Ovary (tissue), 9 donors: ENCODE results near the gene DAB2. TPM values are rescaled to one million over a fixed set of nuclear protein-coding genes. Genes with fewer than 3 reads are reported as not detected.

ENCODE experiments used
- DNase-seq, 5 donors: peaks; one replicate each; pipeline ENCODE4 v3.0.0-alpha.2; 2019 to 2020
- H3K27ac ChIP-seq, 2 donors: fragments of 200-600 bp; one replicate each; pipeline versions ENCODE4 v1.5.1 to v1.8.0; 2019 to 2022
- H3K27me3 ChIP-seq: fragments of 200-600 bp; one replicate; pipeline ENCODE4 v1.8.0; 2022
- H3K36me3 ChIP-seq: fragments of 200-600 bp; sonication (generic); one replicate; pipeline ENCODE4 v1.5.1; 2019
- H3K4me1 ChIP-seq: one replicate; pipeline ENCODE4 v1.8.1; 2013; ENCODE audit warnings: mild to moderate bottlenecking, moderate library complexity; ENCODE audit not compliant: insufficient read depth
- H3K4me3 ChIP-seq: fragments of 200-600 bp; sonication (generic); one replicate; pipeline ENCODE4 v1.5.1; 2017
- H3K9me3 ChIP-seq, 2 donors: fragments of 200-600 bp in 1 of 2; sonication (generic) in 1 of 2; one replicate each; pipeline versions ENCODE4 v1.5.1 to v1.8.1; 2013 to 2019; ENCODE audit warnings: mild to moderate bottlenecking in 1 of 2, moderate library complexity in 1 of 2
- EP300 ChIP-seq: sonication (generic); formaldehyde crosslinking; IDR thresholded peaks from one replicate; pipeline ENCODE4 v1.6.1; 2017; ENCODE audit warnings: antibody characterized with exemption
- POLR2A ChIP-seq: fragments of 450-650 bp; IDR thresholded peaks from one replicate; pipeline ENCODE4 v1.6.1; 2017; ENCODE audit warnings: antibody characterized with exemption, mild to moderate bottlenecking, moderate library complexity
- WGBS, 3 donors: extraction: QIAGEN DNeasy Blood & Tissue Kit in 1 of 3; methylation state at CpG; one replicate each; pipeline versions ENCODE4 v1.1.5 to v1.1.7; 2013 to 2017; 5-methylcytosine and 5-hydroxymethylcytosine counted together
- intact Hi-C, 4 donors: fragments of 100-400 bp; cut with DNase I; formaldehyde crosslinking; loops; one replicate each; pipeline versions ENCODE4 v1.11.0 to v1.15.1; 2022 to 2023
- polyA plus RNA-seq, 2 donors: library from polyadenylated mRNA; stranded (reverse); fragments of 200-250 nt in 1 of 2; fragments of 350-450 nt in 1 of 2; fragmentation: Illumina TruSeq in 1 of 2; extraction: RNeasy Lipid Tissue Mini Kit (QIAGEN cat#74804) in 1 of 2; gene quantifications; one replicate each; pipeline ENCODE4 v1.2.3, GENCODE V29; 2013 to 2014
- total RNA-seq, 7 donors: library from RNA; depleted of rRNA in 2 of 7; stranded (reverse); fragments of >200 nt in 2 of 7; fragmentation: NEBNext Ultra II Directional in 3 of 7; extraction: Animal tissue kit (Norgen Biotek cat#: 25700) in 3 of 7; gene quantifications; one replicate each; pipeline versions ENCODE4 v1.1.0 to v1.2.4, GENCODE V29; 2016 to 2023
- TF ChIP-seq, protein P1 (sequence below), 3 donors: fragments of 450-650 bp in 2 of 3; fragments of 200-600 bp in 1 of 3; IDR thresholded peaks; one replicate each; pipeline versions ENCODE4 v1.5.1 to v1.8.0; 2016 to 2022; ENCODE audit warnings: antibody characterized with exemption in 3 of 3, mild to moderate bottlenecking in 1 of 3
- donor health status: DM: no; HTN: no; CAD: no; lungs with moderate emphysema.
- donor health status: DM: no; HTN: no; CAD: no.
- donor health status: Bipolar disorder and iron deficiency.
- donor health status: DM: yes; HTN: yes; CAD: no.
- donor health status: DM: no; HTN: no; CAD: no.
- donor health status: DM: yes; HTN: yes; CAD: no.

The DAB2 gene
- total and polyA plus RNA-seq, 9 donors: 25.0 to 118 (median 38.7) TPM

DNA sequence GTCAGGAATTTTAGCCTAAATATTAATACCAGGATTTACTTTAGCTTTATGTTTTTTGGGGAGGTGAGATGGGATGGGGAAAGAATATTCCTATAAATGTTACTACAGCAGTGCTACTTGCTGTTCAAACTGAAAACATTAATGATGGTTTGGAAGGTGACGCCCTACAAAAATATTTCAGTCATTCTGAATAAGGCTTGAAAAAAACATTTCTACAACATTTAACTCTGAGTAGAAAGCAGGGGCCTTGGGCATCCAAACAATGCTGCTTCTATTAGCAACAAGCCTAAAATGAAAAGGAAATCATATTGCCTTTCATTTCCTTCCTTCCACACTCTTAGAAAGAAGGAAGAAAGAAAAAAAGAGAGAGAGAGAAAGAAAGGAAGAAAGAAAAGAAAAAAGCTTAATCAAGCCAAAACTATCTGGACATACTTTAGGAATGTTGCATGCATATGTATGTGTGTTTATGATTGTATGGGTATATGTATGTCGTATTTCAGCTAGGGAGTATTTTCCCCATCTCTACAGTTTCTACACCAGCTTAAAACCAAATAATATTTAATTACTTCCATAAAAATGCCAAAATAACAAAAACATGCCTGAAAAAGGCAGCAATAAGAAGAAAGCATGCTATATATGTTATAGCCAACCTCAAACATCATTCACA, 16.3 kb upstream of the DAB2 start:
- H3K36me3 ChIP-seq: no peaks in the 10 kb centered on the region
- no peak overlapping the region for H3K4me3 ChIP-seq
- intact Hi-C loops: no loop called here
- DNase-seq: no peak
- WGBS, 3 donors: 40 to 64% (median 48%) methylated on average over 2 of the region's 2 CpGs
- H3K4me1 ChIP-seq: peaks cover 3% of the 10 kb centered on the region
- H3K27ac ChIP-seq: no peak overlapping the region
- H3K27me3 ChIP-seq: no peaks in the 10 kb centered on the region
- TF ChIP-seq EP300: no peak
- TF ChIP-seq, protein P1, sequence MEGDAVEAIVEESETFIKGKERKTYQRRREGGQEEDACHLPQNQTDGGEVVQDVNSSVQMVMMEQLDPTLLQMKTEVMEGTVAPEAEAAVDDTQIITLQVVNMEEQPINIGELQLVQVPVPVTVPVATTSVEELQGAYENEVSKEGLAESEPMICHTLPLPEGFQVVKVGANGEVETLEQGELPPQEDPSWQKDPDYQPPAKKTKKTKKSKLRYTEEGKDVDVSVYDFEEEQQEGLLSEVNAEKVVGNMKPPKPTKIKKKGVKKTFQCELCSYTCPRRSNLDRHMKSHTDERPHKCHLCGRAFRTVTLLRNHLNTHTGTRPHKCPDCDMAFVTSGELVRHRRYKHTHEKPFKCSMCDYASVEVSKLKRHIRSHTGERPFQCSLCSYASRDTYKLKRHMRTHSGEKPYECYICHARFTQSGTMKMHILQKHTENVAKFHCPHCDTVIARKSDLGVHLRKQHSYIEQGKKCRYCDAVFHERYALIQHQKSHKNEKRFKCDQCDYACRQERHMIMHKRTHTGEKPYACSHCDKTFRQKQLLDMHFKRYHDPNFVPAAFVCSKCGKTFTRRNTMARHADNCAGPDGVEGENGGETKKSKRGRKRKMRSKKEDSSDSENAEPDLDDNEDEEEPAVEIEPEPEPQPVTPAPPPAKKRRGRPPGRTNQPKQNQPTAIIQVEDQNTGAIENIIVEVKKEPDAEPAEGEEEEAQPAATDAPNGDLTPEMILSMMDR (IDR thresholded peaks at IDR 0.05): no peak
- no peak for TF ChIP-seq POLR2A
- no peaks in the 10 kb centered on the region for H3K9me3 ChIP-seq

DNA sequence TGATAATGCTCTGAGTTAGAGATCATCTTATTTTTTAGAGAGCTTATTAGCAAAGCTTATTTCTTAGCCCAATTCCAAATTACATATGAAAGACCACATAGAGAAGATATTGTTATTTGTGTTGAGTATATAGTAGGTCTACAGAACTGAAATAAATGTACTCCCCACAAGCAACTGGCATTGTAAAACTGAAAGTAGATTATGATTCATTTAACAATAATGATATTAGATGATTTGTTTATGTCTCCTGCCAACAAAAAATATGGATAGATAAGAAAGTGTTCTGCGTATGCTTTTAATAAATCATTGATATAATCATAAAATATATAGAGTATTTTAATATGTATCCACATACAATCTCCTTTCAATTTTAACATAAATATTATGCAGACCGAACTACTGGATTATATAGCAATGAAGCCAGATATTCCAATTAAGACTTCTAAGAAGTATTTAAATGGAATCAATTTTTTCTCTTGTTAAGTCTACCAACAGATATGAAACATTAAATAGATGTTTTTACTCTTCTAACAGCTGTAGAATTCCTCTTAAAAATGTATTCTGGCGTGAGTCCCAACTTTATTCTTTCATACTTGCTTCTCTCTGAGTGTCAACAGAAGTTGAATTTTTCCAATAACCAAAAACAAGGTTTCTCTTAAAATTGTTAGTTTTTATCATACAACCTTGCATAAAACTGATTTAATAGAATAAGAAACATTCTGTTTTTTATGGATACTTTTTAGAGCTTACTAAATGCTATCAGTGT, 15.6 kb upstream of the DAB2 start:
- 16 to 35% (median 20%) methylated on average over 3 of the region's 3 CpGs for WGBS, 3 donors
- H3K4me1 ChIP-seq: peaks cover 2% of the 10 kb centered on the region
- no peak overlapping the region for H3K27ac ChIP-seq
- no peaks in the 10 kb centered on the region for H3K27me3 ChIP-seq
- DNase-seq: no peak
- no peaks in the 10 kb centered on the region for H3K36me3 ChIP-seq
- TF ChIP-seq EP300: no peak
- H3K9me3 ChIP-seq: no peaks in the 10 kb centered on the region
- no peak overlapping the region for H3K4me3 ChIP-seq
- intact Hi-C loops: no loop called here

DNA sequence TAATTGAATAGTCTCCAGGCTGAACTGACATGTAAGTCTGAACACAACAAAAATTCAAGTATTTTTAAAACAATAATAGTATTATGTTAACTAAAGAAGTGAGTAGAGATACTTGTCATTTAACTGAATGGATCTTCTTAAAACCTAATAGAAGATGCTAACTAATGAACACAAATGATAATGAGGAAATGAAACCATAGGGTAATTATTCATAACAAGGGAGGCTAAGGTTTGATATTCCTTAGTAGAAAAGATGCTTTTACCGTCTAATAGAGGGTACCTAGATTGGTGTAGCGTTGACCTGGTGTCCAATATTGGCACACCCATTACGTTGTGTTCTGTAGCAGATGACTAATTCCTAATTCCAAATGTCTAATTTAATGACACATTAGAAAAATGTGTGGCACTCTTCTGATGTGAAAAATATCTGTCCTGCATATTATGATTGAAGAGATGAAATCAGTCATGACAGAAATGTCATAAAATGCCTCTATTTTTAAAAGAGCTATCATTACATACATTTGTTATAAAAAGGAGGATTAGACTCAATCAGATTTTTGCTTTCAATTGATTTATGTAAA, 14.9 kb upstream of the DAB2 start:
- Histone ChIP-seq H3K9me3 (no peaks in the 10 kb centered on the region), H3K27ac (no peak overlapping the region), H3K36me3 (no peaks in the 10 kb centered on the region), H3K4me3 (no peak overlapping the region), H3K4me1 (peaks cover 2% of the 10 kb centered on the region), H3K27me3 (no peaks in the 10 kb centered on the region)
- intact Hi-C loops: no loop called here
- TF ChIP-seq, protein P1 (IDR thresholded peaks at IDR 0.05): no peak
- TF ChIP-seq EP300: no peak
- no peak for TF ChIP-seq POLR2A
- DNase-seq: no peak
- WGBS, 3 donors: 70 to 92% (median 84%) methylated on average over 3 of the region's 3 CpGs

DNA sequence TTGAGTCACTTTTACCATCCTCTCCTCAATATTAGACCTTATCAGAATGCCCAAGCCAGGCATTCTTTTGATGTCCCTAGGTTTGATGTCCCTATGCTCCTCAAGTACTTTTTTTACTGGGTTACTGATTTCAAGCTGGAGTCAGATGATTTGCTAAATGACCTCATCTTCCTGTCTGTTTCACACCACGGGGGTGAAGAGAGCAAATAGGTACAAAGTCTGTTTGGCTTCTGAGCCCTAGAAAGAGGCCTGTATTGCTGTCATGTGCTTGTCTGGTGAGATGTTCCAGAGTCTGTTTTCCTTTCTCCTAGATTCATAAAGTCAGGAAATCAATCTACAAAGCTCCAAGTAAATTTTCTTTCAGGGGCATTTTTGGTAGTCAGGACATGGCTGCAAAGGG, 12.7 kb upstream of the DAB2 start:
- TF ChIP-seq, protein P1 (IDR thresholded peaks at IDR 0.05): no peak
- TF ChIP-seq EP300 (no peak), POLR2A (no peak)

More for the DNA sequence above, 12.7 kb upstream of the DAB2 start:
- Histone ChIP-seq H3K9me3 (no peaks in the 10 kb centered on the region), H3K27me3 (no peaks in the 10 kb centered on the region), H3K36me3 (no peaks in the 10 kb centered on the region), H3K27ac (no peak overlapping the region), H3K4me3 (no peak overlapping the region), H3K4me1 (peaks cover 2% of the 10 kb centered on the region)
- WGBS, 3 donors: 24 to 28% (median 28%) methylated on average over 1 of the region's 1 CpG
- no peak for DNase-seq
- intact Hi-C loops: no loop called here
